ENCODE results near the gene FOXF1. TPM values are rescaled to one million over a fixed set of nuclear protein-coding genes. Genes with fewer than 3 reads are reported as not detected.

Gene FOXF1
- total and polyA plus RNA-seq, 3 donors from 2014 or later, result 0.91 to 2.8 (median 2.0) TPM

GRCh38 chr16:86523166-86523740 lies 12.9 kb downstream of the FOXF1 start:
- WGBS, 2 donors, result 78 to 83% methylated on average over 5 of the region's 5 CpGs
- Histone ChIP-seq H3K4me1 (no peaks in the 10 kb centered on the region), H3K27me3 (no peaks in the 10 kb centered on the region), H3K27ac (no peak overlapping the region), H3K9me3 (no peaks in the 10 kb centered on the region), H3K36me3 (ENCODE audit: low read depth, missing control alignments) (no peaks in the 10 kb centered on the region), H3K4me3 (no peak overlapping the region)
- TF ChIP-seq CTCF (IDR thresholded peaks at IDR 0.05), result no peak
- no peak for TF ChIP-seq POLR2A (IDR thresholded peaks at IDR 0.05)
- intact Hi-C loops (cut with DNase I; ENCODE audit: low total_unique reads), result no loop called here
- DNase-seq, result no peak

GRCh38 chr16:86524029-86524428 lies 13.7 kb downstream of the FOXF1 start:
- H3K9me3 ChIP-seq, result no peaks in the 10 kb centered on the region
- H3K36me3 ChIP-seq (ENCODE audit: low read depth, missing control alignments), result no peaks in the 10 kb centered on the region
- TF ChIP-seq CTCF (IDR thresholded peaks at IDR 0.05), result no peak
- no peak for TF ChIP-seq POLR2A (IDR thresholded peaks at IDR 0.05)
- no peaks in the 10 kb centered on the region for H3K27me3 ChIP-seq
- H3K4me1 ChIP-seq, result no peaks in the 10 kb centered on the region
- intact Hi-C loops (cut with DNase I; ENCODE audit: low total_unique reads), result no loop called here
- no peak for DNase-seq
- no peak overlapping the region for H3K4me3 ChIP-seq
- 81 to 84% methylated on average over 6 of the region's 6 CpGs for WGBS, 2 donors
- H3K27ac ChIP-seq, result no peak overlapping the region

- Histone ChIP-seq H3K4me3 (no peak overlapping the region), H3K27ac (no peak overlapping the region), H3K27me3 (no peaks in the 10 kb centered on the region), H3K36me3 (ENCODE audit: low read depth, missing control alignments) (no peaks in the 10 kb centered on the region), H3K9me3 (no peaks in the 10 kb centered on the region), H3K4me1 (no peaks in the 10 kb centered on the region)
- DNase-seq, result no peak
- 62 to 68% methylated on average over 8 to 12 of the region's 12 CpGs for WGBS, 2 donors
- TF ChIP-seq POLR2A (IDR thresholded peaks at IDR 0.05), result no peak
- TF ChIP-seq CTCF (IDR thresholded peaks at IDR 0.05), result no peak
- intact Hi-C loops (cut with DNase I; ENCODE audit: low total_unique reads), result no loop called here
Observed at GRCh38 chr16:86525696-86526095, 15.4 kb downstream of the FOXF1 start.

- Histone ChIP-seq H3K4me3 (no peak overlapping the region), H3K27ac (no peak overlapping the region), H3K4me1 (no peaks in the 10 kb centered on the region), H3K36me3 (ENCODE audit: low read depth, missing control alignments) (no peaks in the 10 kb centered on the region), H3K9me3 (no peaks in the 10 kb centered on the region), H3K27me3 (no peaks in the 10 kb centered on the region)
- WGBS, 2 donors, result 92 to 94% methylated on average over 15 of the region's 15 CpGs
- intact Hi-C loops (cut with DNase I; ENCODE audit: low total_unique reads), result no loop called here
- TF ChIP-seq POLR2A (IDR thresholded peaks at IDR 0.05) (no peak), CTCF (IDR thresholded peaks at IDR 0.05) (no peak)
- no peak for DNase-seq
Observed at GRCh38 chr16:86527366-86527765, 17.0 kb downstream of the FOXF1 start.

Measured in testis (tissue), 3 donors.